ENCODE results near the gene AUTS2. TPM values are rescaled to one million over a fixed set of nuclear protein-coding genes. Genes with fewer than 3 reads are reported as not detected.
A peak's percentile ranks its signal among the peaks of the same experiment; 100 is the strongest.

Gene AUTS2
- total and polyA plus RNA-seq, 4 donors: 4.9 to 24.4 (median 7.0) TPM

- TF ChIP-seq NR2F2 (IDR thresholded peaks at IDR 0.05) (no peak), TAF1 (conservative IDR thresholded peaks at IDR 0.05) (no peak), ZBTB33 (IDR thresholded peaks at IDR 0.05) (no peak), GABPA (IDR thresholded peaks at IDR 0.05 in 1 of 2, conservative IDR thresholded peaks at IDR 0.05 in 1 of 2) (no peak), FOXA1 (IDR thresholded peaks at IDR 0.05) (no peak), ATF3 (IDR thresholded peaks at IDR 0.05) (no peak), JUND (IDR thresholded peaks at IDR 0.05) (no peak), CTCF (IDR thresholded peaks at IDR 0.05; ENCODE audit: low read depth, low read length, missing input control) (no peak)
- H3K27ac ChIP-seq (ENCODE audit: low read depth in 1 of 2, low read length in 2 of 2): peak overlapping the region; percentile 42 to 71
- peaks cover 0 to 41% (median 25%) of the 10 kb centered on the region in 4 donors for H3K4me1 ChIP-seq (ENCODE audit: control insufficient read depth in 4 of 4, insufficient read depth in 4 of 4, low read length in 3 of 4)
- H3K4me3 ChIP-seq (ENCODE audit: low read depth in 1 of 3, low read length in 3 of 3): peak overlapping the region; percentile 73 to 94 (median 78)
- no peaks in the 10 kb centered on the region for H3K36me3 ChIP-seq (ENCODE audit: control insufficient read depth in 4 of 4, insufficient read depth in 3 of 4, low read depth in 1 of 4, low read length in 3 of 4)
- H3K27me3 ChIP-seq (ENCODE audit: control insufficient read depth in 4 of 4, insufficient read depth in 4 of 4, low read length in 3 of 4): no peaks in the 10 kb centered on the region
- peak overlapping the region; percentile 61 to 68 for H3K9ac ChIP-seq (ENCODE audit: low read depth in 1 of 2, low read length in 2 of 2)
- under 1% methylated on average over 80 of the region's 80 CpGs for WGBS
- peak; percentile 38 for DNase-seq (ENCODE audit: low spot score)
- H3K9me3 ChIP-seq (ENCODE audit: control insufficient read depth in 4 of 4, low read length in 3 of 4): no peaks in the 10 kb centered on the region
These were observed 1096.2 kb downstream of the AUTS2 start for GRCh38 chr7:70694434-70694970.

- H3K9ac ChIP-seq (ENCODE audit: low read depth in 1 of 2, low read length in 2 of 2): peak overlapping the region; percentile 68 to 73
- no peaks in the 10 kb centered on the region for H3K36me3 ChIP-seq (ENCODE audit: control insufficient read depth in 4 of 4, insufficient read depth in 3 of 4, low read depth in 1 of 4, low read length in 3 of 4)
- peak; percentile 39 for DNase-seq (ENCODE audit: low spot score)
- peak overlapping the region; percentile 42 to 71 for H3K27ac ChIP-seq (ENCODE audit: low read depth in 1 of 2, low read length in 2 of 2)
- no peaks in the 10 kb centered on the region for H3K27me3 ChIP-seq (ENCODE audit: control insufficient read depth in 4 of 4, insufficient read depth in 4 of 4, low read length in 3 of 4)
- peaks cover 0 to 41% (median 25%) of the 10 kb centered on the region in 4 donors for H3K4me1 ChIP-seq (ENCODE audit: control insufficient read depth in 4 of 4, insufficient read depth in 4 of 4, low read length in 3 of 4)
- H3K9me3 ChIP-seq (ENCODE audit: control insufficient read depth in 4 of 4, low read length in 3 of 4): no peaks in the 10 kb centered on the region
- H3K4me3 ChIP-seq (ENCODE audit: low read depth in 1 of 3, low read length in 3 of 3): peak overlapping the region; percentile 73 to 94 (median 78)
- WGBS: under 1% methylated on average over 77 of the region's 77 CpGs
- TF ChIP-seq GABPA (IDR thresholded peaks at IDR 0.05 in 1 of 2, conservative IDR thresholded peaks at IDR 0.05 in 1 of 2) (no peak), ATF3 (IDR thresholded peaks at IDR 0.05) (no peak), FOXA1 (IDR thresholded peaks at IDR 0.05) (no peak), TAF1 (conservative IDR thresholded peaks at IDR 0.05) (no peak), EGR1 (IDR thresholded peaks at IDR 0.05; ENCODE audit: low read depth in 2 of 2) (no peak), CTCF (IDR thresholded peaks at IDR 0.05; ENCODE audit: low read depth, low read length, missing input control) (no peak), HNF4G (IDR thresholded peaks at IDR 0.05) (no peak), REST (IDR thresholded peaks at IDR 0.05) (no peak), FOXA2 (IDR thresholded peaks at IDR 0.05) (no peak), MAX (IDR thresholded peaks at IDR 0.05) (no peak), SP1 (IDR thresholded peaks at IDR 0.05) (no peak), RXRA (IDR thresholded peaks at IDR 0.05) (no peak), RAD21 (IDR thresholded peaks at IDR 0.05) (no peak), NR2F2 (IDR thresholded peaks at IDR 0.05) (no peak), JUND (IDR thresholded peaks at IDR 0.05) (no peak), ZBTB33 (IDR thresholded peaks at IDR 0.05) (no peak)
These were observed 1096.9 kb downstream of the AUTS2 start for GRCh38 chr7:70694971-70695794.
